ENCODE measurements around the gene RAB11FIP3.
"Not testable (repeated sequence)": the region's sequence is repeated elsewhere in the genome, so short reads cannot be mapped to it uniquely, and the experiment has no call there.

Gene RAB11FIP3

DNA sequence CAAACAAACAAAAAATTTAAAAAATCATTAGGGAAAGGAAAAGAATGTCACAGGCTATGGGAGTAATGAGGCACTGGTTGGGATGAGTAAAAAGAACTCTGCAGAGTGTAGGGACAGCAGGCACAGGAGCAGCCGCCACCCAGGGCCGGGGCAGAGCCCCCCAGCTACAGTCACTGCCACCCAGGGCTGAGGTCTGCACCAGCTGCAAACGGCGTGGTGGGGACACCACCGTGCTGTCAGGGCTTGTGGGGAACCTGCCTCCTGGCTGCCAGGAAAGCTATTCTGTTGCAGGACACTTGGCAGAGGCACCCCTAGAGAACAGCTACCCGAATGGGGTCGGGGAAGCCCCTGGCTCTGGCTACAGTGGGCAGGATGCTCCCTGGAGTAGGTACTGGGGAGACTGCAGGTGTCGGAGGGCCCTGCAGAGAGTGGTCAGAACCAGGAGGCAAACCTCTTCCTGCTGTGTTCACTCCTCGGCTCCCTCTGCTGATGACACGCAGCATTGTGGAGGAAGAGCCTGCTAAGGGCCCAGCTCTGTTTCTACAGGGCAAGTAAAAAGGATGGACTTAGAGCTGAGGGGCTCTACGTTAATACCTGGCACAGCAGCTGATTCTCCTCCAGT lies 69.8 kb downstream of the RAB11FIP3 start:
- no peak for DNase-seq (ENCODE audit: low read depth in 2 of 2)

DNA sequence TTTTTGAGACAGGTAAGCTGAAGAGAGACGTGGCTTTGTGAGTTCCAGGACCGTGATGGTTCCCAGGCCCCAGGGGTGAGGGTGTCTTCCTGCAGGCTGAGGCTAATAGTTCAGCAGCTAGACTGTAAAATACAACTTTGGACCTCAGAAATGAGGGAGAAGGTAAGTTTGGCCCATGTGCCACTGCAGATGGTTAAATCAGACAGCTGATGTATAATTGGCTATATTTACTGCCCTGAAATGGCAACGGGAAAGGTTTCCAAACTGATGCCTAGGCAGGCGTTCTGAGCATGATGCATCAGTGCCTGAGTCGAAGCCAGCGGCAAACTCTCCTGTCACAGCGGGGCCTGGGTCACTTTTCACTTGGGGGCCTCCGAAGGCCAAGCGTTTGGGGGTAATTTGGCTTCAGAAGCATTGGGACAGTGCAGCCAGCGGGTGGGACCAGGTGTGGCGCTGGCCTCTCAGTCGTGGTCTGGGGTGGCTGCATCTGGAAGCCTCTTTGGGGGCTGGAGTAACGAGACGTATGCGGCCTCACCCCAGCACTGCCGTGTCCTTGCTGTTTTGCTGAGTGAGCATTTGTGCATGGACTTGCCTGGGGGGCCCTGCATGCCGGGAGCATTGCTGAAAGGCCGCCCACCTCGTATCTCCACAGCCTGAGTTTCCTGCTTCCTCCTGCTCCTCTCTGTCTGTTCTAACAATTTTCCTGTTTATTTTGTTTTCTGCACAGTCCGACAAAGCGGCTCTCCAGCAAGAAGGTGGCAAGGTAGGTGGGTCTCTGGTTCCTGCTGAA lies 70.8 kb downstream of the RAB11FIP3 start:
- DNase-seq (ENCODE audit: low read depth in 2 of 2): no peak

DNA sequence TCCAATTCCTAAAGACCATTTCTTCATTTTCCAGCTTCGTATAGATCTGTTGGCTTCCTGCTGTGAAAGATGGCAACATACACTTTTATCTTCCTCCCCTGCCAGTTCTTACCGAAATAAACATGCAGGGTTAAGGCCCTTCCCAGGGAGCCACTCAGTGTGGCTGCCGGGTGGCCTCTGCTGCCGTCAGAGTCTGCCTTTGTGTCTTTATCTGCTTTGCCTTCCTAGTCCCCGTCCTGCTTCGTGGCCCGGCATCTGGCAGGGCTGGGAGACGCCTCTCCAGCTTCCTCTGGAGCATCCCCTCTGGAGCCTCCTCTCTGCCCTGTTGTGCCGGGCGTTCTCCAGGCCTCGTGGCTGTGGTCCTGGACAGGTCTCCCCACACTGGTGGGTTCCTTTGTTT lies 71.8 kb downstream of the RAB11FIP3 start:
- DNase-seq (ENCODE audit: low read depth in 2 of 2): no peak

DNA sequence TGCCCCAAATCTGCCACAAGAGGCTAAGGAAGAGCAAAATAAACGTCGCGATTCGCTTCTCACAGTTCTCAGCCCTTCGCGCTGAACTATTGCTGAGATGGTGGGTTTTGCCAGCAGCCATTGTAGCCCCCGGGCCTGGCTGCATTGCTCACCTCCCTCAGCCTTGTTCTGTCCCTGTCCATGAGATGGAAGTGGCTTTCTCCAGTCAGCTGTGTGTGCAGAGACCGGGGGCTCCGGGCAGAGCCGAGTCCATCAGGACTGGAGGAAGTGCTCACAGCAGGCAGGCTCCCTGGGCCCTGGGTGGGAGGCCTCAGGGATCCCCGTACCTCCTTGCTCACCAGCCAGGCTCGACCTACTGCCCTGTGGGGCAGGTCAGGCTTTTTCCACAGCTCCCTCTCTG lies 74.5 kb downstream of the RAB11FIP3 start:
- DNase-seq (ENCODE audit: low read depth in 2 of 2): no peak

DNA sequence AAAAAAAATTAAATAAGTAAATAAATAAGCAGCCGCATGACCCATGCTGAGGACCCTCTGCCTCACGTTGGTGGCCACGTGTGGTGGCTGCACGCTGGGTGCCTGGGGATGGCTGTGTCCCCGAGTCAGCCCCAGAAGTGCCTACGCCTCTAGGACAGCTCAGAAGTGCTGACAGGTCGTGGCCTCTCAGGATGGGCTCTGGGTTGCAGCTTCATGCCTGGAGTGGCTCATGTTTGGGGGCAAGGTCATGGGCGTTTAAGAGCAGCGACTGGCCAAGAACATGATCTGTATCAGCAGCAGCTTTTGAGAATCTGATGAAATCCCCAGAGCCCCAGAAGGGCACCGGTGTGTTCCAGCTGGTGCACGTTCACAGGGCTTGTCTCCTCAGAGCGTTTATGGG lies 75.3 kb downstream of the RAB11FIP3 start:
- DNase-seq (ENCODE audit: low read depth in 2 of 2): no peak

DNA sequence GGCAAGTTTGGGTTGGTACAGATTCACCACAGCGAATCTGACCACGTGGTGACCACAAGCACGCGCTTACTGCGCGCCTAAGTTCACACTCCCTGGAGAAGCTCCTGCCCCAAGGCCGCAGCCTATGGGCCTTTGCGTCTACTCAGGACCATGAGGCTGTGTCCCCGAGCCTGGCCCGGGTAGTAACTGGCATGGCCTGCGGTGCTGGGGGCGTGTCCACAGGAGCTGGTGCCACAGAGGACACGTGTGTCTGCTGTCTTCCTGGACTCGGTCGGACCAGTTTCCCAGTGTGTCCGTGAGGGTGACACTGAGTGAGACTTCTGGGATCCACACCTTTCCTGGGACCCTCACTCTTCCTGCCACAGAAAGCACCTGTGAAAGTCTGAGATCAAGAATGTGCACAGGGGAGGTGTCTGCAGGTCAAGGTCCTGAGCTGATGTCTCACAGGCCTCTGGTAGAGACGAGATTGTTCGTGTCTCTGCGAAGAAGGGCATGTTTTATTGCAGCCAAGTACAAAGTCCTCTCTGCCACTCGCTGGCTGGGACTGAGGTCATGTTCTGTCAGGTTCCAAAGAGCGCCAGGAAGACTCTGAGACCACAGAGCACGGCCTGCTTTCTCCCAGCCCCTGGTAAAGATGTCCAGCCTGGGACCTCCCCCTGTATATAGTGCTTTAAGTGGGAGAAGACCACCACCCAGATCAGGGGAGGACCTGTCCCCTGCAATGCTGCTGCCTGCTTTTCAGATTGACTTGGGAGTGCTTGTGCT lies 76.9 kb downstream of the RAB11FIP3 start:
- no peak for DNase-seq (ENCODE audit: low read depth in 2 of 2)

DNA sequence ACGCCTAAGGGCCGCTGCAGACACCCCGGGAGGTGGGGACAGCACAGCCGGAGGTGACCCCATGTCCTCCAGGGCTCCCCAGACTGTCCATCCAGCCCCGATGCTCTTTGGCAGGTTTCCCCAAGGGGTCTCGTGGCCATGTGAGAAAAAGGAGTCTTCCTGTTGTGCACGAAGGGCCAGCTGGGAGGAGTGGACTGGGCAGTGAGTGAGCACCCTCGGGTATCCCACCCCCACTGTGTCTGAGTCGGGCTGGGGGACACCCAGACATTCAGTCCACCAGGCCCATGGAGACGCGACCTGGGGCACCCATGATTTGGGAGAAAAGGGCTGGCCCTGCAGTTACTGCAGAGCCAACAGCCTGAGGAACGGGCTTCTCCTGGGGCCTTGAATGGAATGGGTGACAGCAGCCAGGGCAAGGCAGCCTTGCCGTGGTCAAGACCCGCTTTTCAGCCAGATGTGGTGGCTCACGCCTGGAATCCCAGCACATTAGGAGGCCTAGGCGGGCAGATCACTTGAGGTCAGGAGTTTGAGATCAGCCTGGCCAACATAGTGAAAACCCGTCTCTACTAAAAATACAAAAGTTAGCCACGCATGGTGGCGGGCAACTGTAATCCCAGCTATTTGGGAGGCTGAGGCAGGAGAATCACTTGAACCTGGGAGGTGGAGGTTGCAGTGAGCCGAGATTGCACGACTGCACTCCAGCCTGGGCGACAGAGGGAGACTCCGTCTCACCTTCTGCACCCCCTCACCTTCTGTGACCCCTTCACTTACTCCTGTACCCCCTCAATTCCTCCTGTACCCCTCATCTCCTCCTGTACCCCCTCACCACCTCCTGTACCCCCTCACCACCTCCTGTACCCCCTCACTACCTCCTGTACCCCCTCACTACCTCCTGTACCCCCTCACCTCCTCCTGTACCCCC lies 78.0 kb downstream of the RAB11FIP3 start:
- no peak for DNase-seq (ENCODE audit: low read depth in 2 of 2)

DNA sequence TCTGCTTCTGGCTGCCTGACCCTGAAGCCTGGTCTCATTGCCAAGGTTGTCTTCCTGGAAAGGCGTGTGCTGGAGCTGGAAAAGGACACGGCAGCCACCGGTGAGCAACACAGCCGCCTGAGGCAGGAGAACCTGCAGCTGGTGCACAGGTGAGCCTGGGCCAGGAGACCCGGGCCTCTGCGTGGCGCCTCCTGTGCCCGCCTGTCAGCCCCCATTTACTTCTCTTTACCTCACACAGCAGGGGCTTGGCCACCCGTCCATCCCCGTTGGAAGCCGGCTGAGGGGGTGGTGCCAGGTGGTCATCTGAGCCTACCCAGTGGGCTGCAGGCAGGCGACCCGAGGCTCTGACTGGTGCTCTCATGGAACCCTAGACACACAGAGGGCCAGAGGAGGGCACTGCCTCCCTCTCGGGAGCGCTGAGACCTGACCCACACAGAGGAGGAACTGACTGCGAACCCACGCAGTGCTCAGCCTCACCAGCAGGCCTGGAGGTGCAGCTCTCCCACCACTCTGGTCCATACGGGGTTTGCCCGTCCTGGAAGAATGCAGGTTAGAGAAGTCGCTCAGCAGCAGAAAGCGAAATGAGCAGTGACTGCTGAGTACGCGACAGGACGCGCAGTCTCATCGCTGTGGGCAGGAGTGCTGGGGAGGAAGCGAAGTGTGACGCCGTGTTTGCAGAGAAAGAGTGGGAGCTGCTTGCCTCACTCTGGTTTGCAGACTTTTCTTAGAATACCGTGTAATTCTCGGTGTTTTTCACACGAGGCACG lies 80.2 kb downstream of the RAB11FIP3 start:
- DNase-seq (ENCODE audit: low read depth in 2 of 2): no peak

DNA sequence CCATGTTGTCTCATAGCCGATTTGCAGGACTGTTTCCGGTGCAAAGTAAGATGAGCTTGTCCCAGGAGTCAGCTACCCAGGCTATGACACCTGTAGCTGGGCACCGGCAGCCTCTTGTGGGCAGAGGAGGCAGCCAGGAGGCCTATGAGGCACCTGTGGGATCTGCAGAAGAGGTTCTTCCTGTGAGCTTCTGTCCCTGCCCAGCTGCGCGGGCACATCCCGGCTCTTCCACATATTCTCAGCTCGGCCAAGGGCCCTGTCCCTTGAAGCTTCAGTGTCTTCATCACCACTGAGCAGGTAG lies 80.7 kb downstream of the RAB11FIP3 start:
- no peak for DNase-seq (ENCODE audit: low read depth in 2 of 2)

DNA sequence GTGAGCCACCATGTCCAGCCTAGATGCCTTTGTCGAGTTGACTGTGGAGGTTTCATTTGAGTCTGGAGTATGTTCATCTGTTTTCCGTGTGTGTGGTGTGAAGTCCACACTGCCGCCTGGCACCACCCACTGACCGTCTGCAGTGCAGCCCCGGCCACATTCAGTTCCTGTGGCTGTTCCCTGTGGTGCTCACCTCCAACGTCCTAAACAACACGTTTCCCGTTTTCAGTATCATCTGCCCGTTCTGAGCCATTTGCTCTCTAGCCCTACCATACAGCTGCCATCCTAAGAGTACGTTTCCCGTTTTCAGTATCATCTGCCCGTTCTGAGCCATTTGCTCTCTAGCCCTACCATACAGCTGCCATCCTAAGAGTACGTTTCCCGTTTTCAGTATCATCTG lies 82.1 kb downstream of the RAB11FIP3 start:
- not testable (repeated sequence) for DNase-seq (ENCODE audit: low read depth in 2 of 2)

DNA sequence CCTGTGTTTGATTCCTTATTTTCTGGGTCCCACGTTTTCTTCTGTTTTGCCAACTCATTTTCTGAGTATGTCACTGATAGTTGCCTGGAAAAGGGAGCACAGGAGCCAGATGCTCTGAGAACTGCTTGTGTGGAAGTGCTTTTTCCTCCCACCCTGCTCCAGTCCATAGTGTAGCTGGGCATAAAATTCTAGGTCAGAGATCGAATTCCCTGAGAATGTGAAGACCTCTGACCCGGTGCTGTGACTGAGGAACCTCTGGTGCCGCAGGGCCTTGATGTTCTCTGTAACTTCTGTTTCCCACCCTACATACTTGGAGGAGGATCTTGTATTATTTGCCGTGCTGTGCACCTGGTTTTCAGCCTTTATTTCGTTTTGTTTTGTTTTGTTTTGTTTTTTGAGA lies 82.5 kb downstream of the RAB11FIP3 start:
- DNase-seq (ENCODE audit: low read depth in 2 of 2): no peak

DNA sequence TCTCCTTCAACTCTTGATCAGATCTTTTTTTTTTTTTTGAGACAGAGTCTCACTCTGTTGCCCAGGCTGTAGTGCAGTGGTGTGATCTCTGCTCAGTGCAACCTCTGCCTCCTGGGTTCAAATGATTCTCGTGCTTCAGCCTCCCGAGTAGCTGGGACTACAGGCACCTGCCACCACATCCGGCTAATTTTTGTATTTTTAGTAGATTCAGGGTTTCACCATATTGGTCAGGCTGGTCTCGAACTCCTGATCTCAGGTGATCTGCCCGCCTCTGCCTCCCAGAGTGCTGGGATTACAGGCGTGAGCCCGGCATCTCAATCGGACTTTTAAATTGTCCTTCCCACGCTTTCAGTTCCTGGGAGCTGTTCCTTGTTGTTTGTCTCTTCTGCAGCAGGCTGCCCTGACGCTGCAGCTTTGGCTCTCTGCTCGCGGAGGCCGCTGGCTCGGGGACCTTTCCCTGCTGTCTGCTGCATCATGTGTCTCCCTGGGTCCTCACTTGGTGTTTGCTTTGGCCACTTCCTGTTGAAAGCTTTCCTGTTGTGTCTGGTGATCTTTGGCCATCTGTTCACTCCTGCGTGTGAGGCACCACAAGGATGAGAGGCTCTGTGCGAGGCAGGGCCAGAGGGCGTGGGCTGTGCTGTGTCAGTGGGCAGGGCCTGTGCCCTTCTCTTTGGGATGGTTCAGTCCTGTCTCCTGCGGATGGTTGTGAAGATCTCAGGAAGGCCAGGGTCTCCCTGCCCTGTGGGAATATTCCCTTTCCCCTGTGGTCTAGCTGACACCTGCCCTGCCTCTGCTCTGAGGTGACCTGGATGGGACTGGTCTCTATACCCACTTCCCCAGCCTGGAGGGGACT lies 83.7 kb downstream of the RAB11FIP3 start:
- DNase-seq (ENCODE audit: low read depth in 2 of 2): no peak

DNA sequence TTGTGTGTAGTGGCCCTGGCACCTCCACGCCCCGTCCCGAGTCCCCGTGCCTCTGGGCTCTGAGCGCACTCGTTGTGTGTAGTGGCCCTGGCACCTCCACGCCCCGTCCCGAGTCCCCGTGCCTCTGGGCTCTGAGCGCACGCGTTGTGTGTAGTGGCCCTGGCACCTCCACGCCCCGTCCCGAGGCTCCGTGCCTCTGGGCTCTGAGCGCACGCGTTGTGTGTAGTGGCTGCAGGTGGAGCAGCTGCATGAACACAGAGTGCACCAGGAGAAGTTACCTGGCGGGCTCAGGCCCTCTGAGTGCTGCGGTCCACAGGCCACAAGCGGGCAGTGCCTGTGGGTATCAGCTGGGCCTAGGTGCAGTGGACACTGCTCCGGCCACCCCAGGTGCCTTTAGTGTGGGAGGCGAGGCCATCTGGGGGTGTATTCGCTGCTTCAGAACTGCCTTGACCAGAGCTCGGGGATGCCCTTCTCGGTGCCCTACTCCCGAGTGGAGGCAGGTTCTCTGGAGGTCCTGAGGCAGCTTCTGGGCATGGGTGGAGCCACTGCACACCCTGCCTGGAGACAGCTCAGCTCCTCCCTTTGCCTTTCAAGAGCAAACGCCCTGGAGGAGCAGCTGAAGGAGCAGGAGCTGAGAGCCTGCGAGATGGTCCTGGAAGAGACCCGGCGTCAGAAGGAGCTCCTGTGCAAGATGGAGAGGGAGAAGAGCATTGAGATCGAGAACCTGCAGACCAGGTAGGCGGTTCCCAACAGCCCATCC lies 84.8 kb downstream of the RAB11FIP3 start:
- DNase-seq (ENCODE audit: low read depth in 2 of 2): no peak

DNA sequence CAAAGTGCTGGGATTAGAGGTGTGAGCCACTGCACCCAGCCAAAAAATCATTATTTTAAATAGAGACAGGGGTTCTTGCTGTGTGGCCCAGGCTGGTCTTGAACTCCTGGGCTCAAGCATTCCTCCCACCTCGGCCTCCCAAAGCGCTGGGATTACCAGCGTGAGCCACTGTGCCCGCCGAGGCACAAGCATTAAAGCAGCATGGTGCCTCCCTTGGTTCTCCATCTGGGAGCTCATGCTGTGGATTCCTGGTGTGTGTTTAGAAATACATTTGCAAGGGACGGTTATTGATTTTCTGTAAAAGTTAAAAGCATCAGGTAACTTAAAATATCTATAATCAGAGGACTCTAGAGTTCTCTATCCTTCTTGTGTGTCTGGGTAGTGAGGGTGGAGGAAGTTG lies 87.4 kb downstream of the RAB11FIP3 start:
- DNase-seq (ENCODE audit: low read depth in 2 of 2): no peak

DNA sequence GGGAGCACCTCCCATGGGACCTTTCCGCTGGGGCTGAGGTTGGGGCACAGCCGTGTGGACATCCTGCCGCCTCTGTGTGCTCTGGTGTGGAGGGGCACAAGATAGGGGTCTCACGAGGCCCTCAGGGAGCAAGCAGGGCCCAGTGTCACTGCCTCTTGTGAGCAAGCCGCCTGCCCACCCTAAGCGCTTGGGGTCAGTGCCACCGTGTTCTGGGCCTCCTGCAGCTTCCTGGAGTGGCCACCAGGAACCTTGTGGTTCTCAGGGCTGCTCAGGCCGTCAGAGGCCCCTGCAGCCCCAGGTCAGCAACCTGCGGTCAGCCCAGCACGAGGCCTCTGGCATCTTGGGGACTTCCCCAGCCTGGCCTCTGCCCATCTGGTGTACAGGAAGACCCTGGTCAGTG lies 88.5 kb downstream of the RAB11FIP3 start:
- no peak for DNase-seq (ENCODE audit: low read depth in 2 of 2)

DNA sequence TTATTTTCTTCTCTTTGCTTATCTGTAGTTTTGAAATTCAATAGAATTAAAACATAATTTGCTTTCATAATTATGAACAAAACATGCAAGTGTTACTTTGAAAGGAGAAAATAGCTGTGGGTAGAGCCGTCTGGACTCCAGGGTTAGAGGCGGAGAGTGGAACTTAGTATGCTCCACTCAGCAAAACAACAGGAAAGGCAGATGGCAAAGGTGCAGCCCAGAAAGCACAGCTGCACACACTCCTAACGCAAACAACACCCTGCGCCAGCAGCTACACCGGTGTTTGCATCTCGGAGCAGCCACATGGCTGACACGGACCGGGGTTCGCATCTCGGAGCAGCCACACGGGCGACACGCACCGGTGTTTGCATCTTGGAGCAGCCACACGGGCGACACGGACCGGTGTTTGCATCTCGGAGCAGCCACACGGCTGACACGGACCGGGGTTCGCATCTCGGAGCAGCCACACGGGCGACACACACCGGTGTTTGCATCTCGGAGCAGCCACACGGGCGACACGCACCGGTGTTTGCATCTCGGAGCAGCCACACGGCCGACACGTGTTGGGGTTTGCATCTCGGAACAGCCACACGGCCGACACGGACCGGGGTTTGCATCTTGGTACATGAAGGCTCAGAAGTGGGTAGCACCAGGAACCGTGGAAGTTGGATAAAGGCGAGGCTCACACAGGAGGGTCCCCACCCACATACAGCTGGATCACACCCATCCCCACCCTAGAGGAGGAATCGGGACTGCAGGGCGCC lies 89.9 kb downstream of the RAB11FIP3 start:
- no peak for DNase-seq (ENCODE audit: low read depth in 2 of 2)

DNA sequence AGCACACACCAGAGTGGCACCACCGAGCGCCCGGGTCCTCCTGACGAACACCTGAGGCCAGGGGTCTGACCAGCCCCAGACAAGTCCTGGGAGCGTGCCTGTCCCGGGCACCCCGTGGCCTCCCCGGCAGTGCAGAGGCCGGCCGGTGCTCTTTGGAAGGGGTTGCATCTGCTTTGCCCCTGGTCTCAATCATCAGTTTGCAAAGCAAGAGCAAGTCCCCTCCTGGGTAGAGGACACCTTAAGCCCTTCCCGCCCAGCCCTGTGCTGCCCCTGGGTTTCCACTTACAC lies 90.4 kb downstream of the RAB11FIP3 start:
- DNase-seq (ENCODE audit: low read depth in 2 of 2): no peak

DNA sequence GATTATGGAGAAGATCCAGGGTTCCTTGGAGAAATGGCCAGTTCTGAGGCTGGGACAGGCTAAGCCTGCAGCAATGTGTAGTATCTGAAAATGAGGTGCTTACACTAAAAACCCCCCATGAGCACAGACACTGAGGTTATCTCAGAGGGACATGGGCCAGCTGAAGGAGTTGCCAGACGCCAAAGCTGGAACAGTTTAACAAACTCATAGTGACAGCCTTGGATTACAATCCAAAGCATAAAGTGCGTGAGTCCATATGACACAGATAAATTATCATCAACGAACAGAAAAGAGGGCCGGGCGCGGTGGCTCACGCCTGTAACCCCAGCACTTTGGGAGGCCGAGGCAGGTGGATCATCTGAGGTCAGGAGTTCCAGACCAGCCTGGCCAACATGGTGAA lies 90.9 kb downstream of the RAB11FIP3 start:
- no peak for DNase-seq (ENCODE audit: low read depth in 2 of 2)

DNA sequence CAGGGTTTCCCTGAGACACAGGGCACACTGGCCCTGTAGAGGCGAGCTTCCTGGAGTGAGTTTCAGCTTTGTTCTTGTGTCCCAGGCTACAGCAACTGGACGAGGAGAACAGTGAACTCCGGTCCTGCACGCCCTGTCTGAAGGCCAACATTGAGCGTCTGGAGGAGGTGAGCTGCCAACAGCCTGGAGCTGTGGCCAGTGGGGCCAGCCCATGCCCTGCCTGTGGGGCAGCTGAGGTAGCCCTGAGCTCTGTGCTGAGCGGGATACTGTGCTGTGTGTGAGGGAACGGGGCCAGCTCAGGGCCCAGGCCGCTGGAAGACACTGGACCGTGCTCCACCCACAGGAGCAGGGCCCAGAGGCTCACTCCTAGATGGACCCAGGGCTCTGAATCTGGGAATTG lies 93.4 kb downstream of the RAB11FIP3 start:
- DNase-seq (ENCODE audit: low read depth in 2 of 2): no peak
